C1 segment of cervical spinal cord (tissue), 14 donors: ENCODE results near the gene ANKRD44.

Experiments used
- DNase-seq, 14 donors: peaks; one replicate each; lab custom pipeline; 2025; lab: John Stamatoyannopoulos, UW

The ANKRD44 gene

GRCh38 chr2:197116306-197116879 lies 194.2 kb downstream of the ANKRD44 start:
- DNase-seq, result no peak

- no peak for DNase-seq
These were observed 195.3 kb downstream of the ANKRD44 start for GRCh38 chr2:197115325-197115724.

- DNase-seq, result no peak
These were observed 197.3 kb downstream of the ANKRD44 start for GRCh38 chr2:197113275-197113711.

- DNase-seq, result no peak
These were observed 201.3 kb downstream of the ANKRD44 start for GRCh38 chr2:197109326-197109725.

GRCh38 chr2:197108758-197109157 lies 201.8 kb downstream of the ANKRD44 start:
- DNase-seq, result peak in 6 of 14 donors; percentile 17 to 71 (median 28)

GRCh38 chr2:197107291-197108269 lies 203.0 kb downstream of the ANKRD44 start:
- no peak for DNase-seq

- no peak for DNase-seq
These were observed 207.2 kb downstream of the ANKRD44 start for GRCh38 chr2:197103363-197103762.

- DNase-seq, result no peak
These were observed 208.3 kb downstream of the ANKRD44 start for GRCh38 chr2:197102231-197102630.

- DNase-seq, result no peak
These were observed 209.1 kb downstream of the ANKRD44 start for GRCh38 chr2:197101519-197101918.

- peak in 1 of 14 donors; percentile 7 for DNase-seq
These were observed 212.8 kb downstream of the ANKRD44 start for GRCh38 chr2:197097578-197098366.

- no peak for DNase-seq
These were observed 213.9 kb downstream of the ANKRD44 start for GRCh38 chr2:197096649-197097048.

- no peak for DNase-seq
These were observed 218.1 kb downstream of the ANKRD44 start for GRCh38 chr2:197092431-197092830.

- peak in 1 of 14 donors; percentile 53 for DNase-seq
These were observed 219.7 kb downstream of the ANKRD44 start for GRCh38 chr2:197090742-197091367.

- no peak for DNase-seq
These were observed 220.9 kb downstream of the ANKRD44 start for GRCh38 chr2:197089655-197090054.

- DNase-seq, result no peak
These were observed 221.9 kb downstream of the ANKRD44 start for GRCh38 chr2:197088694-197089093.

- no peak for DNase-seq
These were observed 224.1 kb downstream of the ANKRD44 start for GRCh38 chr2:197086500-197086899.

GRCh38 chr2:197085665-197086064 lies 224.9 kb downstream of the ANKRD44 start:
- no peak for DNase-seq

- DNase-seq, result peak in 1 of 14 donors; percentile 25
These were observed 229.3 kb downstream of the ANKRD44 start for GRCh38 chr2:197081294-197081693.

GRCh38 chr2:197080578-197081216 lies 229.9 kb downstream of the ANKRD44 start:
- DNase-seq, result peak in 2 of 14 donors; percentile 6 to 31

- peak in 1 of 14 donors; percentile 27 for DNase-seq
These were observed 230.6 kb downstream of the ANKRD44 start for GRCh38 chr2:197079832-197080555.
